GM08714 (cell line): ENCODE measurements around the gene NECTIN1.
A peak's percentile ranks its signal among the peaks of the same experiment; 100 is the strongest.

Experiments
- H3K4me3 ChIP-seq: fragments of 200-500 bp; sonication (Bioruptor generic); 2 replicates; pipeline ENCODE4 v1.5.1; 2014; ENCODE audit warnings: mild to moderate bottlenecking, low read length, inconsistent platforms
- ZNF274 ChIP-seq: IDR thresholded peaks from 2 replicates; pipeline ENCODE4 v1.6.1; 2012; ENCODE audit warnings: mild to moderate bottlenecking, low read depth, low read length

NECTIN1 gene

DNA sequence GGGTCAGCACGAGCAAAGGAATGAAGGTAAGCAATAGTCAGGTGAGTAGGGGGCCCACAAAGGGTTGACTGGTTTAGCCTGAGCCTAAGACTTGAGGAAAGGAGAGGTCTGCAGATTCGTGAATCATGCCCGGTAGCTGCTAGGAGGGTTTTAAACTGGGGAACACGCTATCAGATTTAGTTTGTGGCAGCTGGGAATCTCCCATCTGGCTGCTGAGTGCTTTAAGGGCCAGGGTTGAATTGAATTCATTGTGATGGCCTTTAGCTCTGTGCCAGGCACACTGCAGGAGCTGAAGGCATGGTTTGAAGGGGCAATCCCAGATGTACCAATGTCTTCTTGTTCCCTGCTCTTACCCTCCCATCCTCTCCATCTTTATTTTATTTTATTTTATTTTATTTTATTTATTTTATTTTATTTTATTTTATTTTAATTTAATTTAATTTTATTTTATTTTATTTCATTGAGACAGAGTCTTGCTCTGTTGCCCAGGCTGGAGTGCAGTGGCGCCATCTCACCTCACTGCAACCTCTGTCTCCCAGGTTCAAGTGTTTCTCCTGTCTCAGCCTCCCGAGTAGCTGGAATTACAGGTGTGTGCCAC lies 1.9 kb upstream of the NECTIN1 start:
- H3K4me3 ChIP-seq, result no peak overlapping the region
- TF ChIP-seq ZNF274, result no peak

DNA sequence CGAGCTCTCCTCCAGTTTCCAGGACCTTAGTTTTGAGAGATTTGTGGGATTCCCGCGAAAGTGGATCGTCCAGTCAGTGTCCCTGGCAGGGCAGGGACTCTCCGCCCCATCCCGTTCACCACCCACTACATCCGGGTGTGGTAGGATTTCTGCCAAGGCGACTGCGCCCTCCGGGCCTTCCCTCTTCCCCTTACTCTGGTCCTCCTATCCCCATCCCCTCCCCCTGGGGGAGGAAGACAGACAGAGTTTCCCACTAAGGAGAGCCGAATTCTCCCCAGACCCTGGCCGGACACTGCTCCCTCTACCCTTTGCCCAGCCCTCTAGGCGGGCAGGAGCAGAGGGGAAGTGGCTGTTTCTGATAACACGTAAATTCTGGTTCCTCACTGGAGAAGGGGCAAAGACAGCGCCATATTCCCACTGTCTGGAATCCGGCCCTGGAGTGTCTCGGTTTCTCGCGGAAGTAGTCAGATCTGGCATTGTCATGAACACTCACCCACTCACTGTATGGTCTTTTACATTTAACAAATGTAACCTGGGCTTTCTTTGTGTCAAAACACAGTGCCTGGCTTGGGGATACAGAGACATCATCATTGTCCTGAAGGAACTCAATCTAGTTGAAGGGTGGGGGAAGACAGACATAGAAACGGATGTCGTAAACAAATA lies 1.1 kb upstream of the NECTIN1 start:
- no peak for TF ChIP-seq ZNF274

DNA sequence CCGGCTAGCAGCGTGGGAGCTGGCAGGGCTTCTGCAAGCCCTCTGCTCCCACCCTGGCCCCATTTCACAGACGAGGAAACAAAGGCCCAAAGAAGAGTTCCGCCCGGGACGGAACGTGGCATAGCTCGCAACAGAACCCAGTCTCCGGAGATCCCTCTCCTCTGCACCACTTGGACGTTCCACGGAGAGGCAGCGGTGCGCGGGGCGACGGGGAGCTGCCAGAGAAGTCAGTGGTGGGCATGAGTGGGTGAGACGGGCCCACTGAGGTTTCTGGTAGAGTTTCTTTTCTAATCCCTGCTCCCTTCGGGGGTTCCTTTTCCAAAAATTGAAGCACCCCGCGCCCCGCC lies 554 bp upstream of the NECTIN1 start:
- no peak for TF ChIP-seq ZNF274
- H3K4me3 ChIP-seq, result peak overlapping the region; percentile 78; the same call in 1 of the 2 replicates

More for the DNA sequence above, 1.1 kb upstream of the NECTIN1 start:
- peak overlapping the region; percentile 78; the same call in 1 of the 2 replicates for H3K4me3 ChIP-seq

DNA sequence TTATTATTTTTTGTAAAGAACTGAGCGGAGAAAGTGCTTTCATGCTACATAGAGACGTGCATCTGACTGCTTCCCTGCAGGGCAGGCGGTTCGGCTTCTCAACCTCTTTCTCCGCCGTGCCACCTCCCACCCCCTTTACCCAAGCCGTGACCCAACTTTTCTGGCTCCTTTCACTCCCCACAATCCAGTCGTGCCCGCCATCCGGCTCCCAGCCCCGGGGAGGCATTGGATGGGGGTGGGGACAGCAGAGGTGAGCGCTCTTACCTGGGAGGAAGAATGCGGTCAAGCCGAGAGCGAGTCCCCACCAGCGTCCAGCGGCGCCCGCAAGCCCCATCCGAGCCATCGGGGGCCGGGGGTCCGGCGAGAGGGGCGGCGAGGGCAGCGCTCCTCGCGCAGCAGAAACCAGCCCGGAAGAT lies 781 bp downstream of the NECTIN1 start:
- no peak for TF ChIP-seq ZNF274
- H3K4me3 ChIP-seq, result peak overlapping the region; percentile 78

DNA sequence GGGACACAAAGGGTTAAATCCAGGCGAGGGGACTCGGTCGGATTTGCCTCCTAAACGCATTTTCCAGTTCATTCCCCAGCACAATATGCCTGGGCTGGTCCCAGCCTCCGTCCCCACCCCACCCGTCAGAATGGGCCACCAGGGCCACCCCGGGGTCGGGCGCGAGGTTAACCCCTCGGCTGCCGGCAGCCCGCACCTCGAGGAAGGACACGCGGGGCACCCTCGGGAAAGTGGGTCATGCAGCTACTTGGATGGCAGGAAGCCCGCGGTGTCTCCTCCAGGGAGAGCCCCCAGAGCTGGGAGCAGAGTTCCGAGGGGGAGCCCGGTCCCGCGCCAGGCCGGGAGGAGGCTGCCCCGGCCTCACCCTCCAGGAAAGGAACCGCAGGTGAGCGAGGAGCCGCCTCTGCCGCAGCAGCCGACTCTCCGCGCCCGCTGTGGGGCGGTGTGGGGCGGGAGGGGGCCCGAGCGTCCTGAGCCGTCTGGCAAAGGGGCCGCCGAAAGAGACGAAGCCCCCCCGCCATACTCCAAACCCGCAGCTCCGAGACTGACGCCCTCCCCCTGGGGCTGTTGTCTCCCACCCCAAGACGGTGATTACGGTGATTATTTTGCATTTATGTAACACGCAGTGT lies 1.4 kb downstream of the NECTIN1 start:
- H3K4me3 ChIP-seq, result peak overlapping the region; percentile 78
- no peak for TF ChIP-seq ZNF274

DNA sequence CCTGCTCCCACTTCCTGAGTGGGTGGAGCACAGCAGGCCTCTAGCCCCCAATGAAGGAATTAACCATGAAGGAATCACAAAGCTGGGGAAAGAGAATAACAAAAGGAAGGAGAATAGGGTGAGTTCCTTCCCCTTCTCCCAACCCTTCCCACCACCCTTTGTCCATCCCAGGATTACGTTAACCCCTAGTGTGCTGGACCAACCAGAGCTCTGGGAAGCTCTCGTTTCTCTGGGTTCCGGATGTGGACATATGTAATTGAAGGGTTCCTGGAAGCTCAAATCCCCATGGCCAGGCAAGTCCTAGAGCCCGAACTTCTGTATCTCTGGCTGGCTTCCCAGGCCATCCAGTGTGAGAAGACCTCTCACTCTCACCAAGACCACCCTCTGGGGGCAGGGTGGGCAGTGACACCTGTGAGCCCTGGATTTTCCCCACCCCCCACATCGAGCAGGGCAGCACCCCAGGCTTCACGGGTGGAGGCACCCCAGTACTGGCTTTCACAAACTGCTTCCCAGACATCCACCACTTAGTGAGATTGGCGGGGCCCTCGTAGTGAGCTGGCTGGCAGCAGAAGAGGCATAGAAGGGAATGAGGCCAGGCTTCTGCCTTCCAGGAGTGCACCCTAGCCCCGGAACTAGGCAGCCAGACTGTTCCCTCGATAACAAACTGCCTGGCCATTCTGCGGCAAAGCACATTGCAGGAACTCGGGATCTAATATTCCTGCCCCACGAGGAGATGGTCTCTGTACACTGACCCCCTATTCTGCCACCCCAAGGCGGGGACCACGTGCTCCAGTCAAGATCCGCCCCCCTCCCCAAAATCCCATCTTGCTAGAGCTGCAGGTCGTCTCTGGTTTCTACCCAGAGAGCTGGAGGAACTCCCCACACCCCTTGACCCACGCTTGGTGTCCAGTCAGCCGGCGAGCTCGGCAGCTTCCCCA lies 2.1 kb downstream of the NECTIN1 start:
- no peak for TF ChIP-seq ZNF274
- H3K4me3 ChIP-seq, result peak overlapping the region; percentile 78; the same call in 1 of the 2 replicates

DNA sequence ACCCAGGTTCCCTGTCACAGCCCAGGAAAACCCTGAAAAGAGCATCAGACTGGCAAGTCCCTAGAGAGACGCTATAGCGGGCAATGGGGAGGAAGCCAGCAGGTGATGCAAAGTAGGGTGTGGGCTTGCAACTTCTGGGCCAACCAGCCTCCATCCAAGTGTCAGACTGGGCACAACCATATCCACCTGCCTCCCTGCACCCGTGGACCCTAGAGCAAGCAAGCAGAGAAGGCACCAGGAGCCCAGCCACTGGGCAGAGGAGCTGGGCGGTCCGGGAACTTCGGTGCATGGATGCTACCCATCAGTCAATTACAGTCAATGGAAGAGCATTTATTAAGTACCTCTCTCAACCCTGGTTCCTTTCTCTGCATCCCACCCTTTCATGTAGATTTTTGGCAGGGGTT lies 2.8 kb downstream of the NECTIN1 start:
- H3K4me3 ChIP-seq, result no peak overlapping the region
- no peak for TF ChIP-seq ZNF274

DNA sequence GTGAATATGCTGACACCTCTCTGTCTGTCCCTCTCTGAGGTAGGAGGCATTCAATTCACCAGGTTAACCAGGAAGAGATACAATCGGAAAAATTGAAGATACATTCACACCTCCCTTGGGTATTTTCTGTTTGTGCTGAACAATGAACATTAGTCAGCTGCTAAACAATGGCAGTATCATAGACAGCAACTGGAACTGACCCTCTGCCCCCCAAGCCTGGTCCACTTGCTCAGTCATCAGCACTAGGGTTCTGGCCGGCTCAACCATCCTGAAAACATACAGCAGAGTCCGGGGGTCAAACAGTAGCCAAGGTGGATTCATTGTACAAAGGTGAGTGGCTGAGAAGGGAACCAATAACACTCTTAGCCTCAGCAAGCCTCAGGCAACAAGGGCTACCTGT lies 4.0 kb downstream of the NECTIN1 start:
- H3K4me3 ChIP-seq, result no peak overlapping the region
- no peak for TF ChIP-seq ZNF274

DNA sequence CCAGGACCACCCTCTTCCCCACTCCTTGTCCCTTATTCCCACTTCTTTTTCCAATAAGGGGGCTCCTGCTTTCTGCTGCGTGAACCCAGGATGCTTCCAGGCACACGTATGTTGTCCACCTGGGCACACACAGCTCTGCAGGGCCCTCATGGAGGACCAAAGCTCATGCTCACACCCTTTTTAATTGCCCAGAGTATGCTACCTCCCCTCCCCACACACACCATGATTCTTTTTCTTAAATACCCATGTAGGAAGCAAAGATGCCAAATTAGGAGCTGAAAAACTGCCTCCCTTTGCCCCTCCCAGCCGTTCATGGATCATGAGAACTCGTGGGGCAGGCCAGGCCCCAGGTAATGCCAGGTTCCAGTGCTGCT lies 5.1 kb downstream of the NECTIN1 start:
- no peak for TF ChIP-seq ZNF274
- no peak overlapping the region for H3K4me3 ChIP-seq

DNA sequence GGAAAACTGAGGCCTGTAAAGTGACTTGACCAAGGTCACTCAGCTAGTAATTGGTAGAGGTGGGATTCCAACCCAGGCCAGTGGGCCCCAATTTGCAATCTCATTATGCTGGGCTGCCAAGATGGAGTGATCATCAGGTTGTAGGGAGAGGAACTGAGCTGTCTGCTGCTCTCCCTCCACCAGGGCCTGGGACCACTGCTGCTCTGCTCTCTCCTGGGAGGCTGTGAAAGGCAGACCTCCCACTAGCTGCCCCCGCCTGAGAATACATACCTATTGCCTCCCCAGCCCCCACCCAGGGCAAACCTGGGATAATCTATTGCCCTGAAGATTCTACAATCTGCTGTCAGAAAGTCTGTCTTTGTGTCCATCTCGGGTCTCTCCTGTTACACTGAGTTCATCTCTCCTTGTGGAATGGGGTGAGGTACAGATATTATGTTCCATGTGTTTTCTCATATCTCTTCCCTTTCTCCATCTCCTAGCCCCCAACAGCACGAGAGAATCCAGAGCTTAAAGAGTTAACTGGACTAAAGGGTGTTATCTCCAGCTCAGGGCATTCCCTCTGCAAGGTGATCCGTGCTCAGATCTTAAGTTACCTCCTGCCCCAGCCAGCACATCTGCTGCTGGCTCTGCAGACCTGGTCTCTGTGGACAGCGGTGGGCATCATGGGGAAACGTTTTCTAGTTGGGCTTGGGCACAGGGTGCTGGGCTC lies 5.6 kb downstream of the NECTIN1 start:
- TF ChIP-seq ZNF274, result no peak
- H3K4me3 ChIP-seq, result no peak overlapping the region

DNA sequence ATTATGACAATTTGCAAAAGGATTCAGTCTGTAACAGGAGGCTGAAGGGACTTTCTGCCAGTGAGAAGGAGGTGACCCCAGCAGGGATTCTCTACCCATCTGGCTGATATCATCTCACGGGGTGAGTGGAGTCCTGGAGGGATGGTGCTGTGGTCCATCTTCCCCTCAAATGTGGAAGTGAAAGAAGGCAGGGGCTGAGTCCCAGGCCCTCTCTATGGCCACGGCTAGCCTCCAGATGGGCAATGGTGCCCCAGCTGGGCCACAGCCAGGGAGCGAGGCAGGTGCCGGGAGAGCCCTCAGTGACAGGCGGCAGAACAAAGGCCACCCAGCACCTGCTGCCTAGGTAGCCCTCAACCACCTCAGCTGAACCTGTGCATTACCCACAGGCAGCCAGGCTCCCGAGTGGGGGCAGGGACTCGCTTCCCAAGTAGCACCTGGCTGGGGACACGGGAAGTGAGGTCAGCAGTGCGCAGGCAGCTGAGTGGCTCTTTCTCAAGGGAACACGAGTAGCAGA lies 6.7 kb downstream of the NECTIN1 start:
- TF ChIP-seq ZNF274, result no peak

DNA sequence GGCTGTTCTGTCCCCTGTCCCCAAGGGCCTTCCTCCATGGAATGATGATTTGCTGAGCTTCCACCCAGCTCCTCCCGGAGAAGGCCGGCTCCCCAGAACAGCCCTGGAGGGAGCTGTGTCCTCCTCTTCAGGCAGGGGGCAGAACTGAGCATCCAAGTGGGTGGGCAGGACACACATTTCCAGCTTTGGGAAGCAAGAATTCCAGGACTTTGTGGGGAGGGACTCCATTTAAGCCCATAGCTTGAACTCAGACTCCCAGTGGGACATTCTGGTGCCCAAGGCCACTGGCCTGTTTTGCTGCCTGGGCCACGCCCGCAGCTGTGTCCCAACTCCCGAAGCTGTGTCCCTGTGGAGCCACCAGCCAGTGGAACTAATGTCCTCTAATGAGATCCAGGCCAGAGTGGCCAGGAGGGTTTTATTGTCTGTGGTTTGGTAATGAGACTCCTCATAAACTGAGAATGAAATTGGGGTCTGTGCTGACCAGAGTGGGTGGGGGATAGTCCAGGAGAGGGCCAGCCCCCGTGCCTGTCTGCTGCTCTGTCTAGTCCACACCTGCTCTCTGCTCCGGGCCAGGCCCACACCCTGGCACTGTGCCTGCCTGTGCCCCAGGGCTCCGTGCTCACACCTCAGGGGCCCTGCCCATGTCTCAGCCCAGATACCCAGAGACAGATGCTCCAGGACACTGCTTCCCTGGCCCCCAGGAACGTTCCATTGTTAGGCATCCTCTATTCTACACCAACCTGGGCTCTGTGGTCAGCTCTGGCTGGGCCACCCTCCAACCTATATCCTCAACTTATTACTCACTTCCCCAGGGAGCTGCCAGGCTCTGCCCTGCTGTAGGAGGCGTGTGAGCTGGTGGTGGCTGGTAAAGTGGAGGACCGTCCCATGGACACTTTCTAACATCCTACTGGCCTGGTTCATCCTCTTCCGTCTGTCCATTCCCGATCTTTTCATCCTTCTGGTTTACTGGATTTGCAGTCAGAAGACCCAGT lies 7.6 kb downstream of the NECTIN1 start:
- TF ChIP-seq ZNF274, result no peak

More for the DNA sequence above, 6.7 kb downstream of the NECTIN1 start:
- H3K4me3 ChIP-seq, result no peak overlapping the region

More for the DNA sequence above, 7.6 kb downstream of the NECTIN1 start:
- no peak overlapping the region for H3K4me3 ChIP-seq
